Mucosa of descending colon (tissue), 3 donors: ENCODE data around the gene PLEKHG4B. TPM values are rescaled to one million over a fixed set of nuclear protein-coding genes. Genes with fewer than 3 reads are reported as not detected.

Experiments used
- ATAC-seq: fragments of 200-7000 bp; cut with Tn5 transposase; one replicate; pipeline ENCODE4 v1.9.1; 2020; ENCODE audit warnings: mild to moderate bottlenecking, moderate library complexity
- DNase-seq, 3 donors: peaks; one replicate each; pipeline ENCODE4 v3.0.0-alpha.2; 2020
- H3K36me3 ChIP-seq: fragments of 200-600 bp; one replicate; pipeline ENCODE4 v1.8.0; 2021; ENCODE audit warnings: low read depth, mild to moderate bottlenecking
- H3K4me1 ChIP-seq: fragments of 200-600 bp; one replicate; pipeline ENCODE4 v1.8.0; 2021; ENCODE audit warnings: low read depth, mild to moderate bottlenecking
- H3K4me3 ChIP-seq: fragments of 200-600 bp; one replicate; pipeline ENCODE4 v1.8.0; 2021; ENCODE audit warnings: mild to moderate bottlenecking
- H3K9me3 ChIP-seq: fragments of 200-600 bp; one replicate; pipeline ENCODE4 v1.8.0; 2021; ENCODE audit warnings: mild to moderate bottlenecking
- intact Hi-C, 2 donors: fragments of 100-400 bp; cut with DNase I in 1 of 2; cut with micrococcal nuclease in 1 of 2; formaldehyde crosslinking; loops; one replicate each; pipeline versions ENCODE4 v1.11.0 to v1.11.1; 2022; cut with DNase I, micrococcal nuclease
- total RNA-seq, 3 donors: library from RNA; stranded (reverse); fragmentation: NEBNext Ultra II Directional in 2 of 3; extraction: Animal tissue kit (Norgen Biotek cat#: 25700) in 2 of 3; gene quantifications; one replicate each; pipeline versions ENCODE4 v1.2.1 to v1.2.4, GENCODE V29; 2021 to 2023
- TF ChIP-seq, protein P1 (sequence below): fragments of 200-600 bp; IDR thresholded peaks from one replicate; pipeline ENCODE4 v1.8.0; 2022; ENCODE audit warnings: antibody characterized with exemption, mild to moderate bottlenecking
- donor health status: DM: no; HTN: no; CAD: no; lungs with moderate emphysema.
- donor health status: DM: no; HTN: no; CAD: no.
- donor health status: DM: no; HTN: yes; CAD: no.

Gene PLEKHG4B
- total RNA-seq, 3 donors from 2014 or later: 0.09 to 3.0 (median 0.36) TPM

DNA sequence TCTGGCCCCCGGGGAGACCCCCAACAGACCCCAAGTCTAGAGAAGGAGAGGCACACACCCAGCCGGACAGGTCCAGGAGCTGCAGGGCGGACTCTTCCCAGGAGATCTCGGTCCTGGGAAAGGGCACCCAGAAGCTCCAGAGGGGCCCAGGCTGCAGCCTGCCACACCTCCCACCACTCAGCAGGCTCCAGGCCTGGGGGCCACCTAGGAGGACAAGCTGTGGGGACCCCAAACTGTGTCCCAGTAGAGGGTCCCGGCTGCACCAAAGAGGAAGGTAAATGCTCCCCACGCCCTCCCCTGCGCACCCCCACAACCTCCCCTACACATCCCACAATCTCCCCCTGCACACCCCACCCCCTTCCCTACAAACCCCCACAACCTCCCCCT, 48.5 kb downstream of the PLEKHG4B start:
- H3K9me3 ChIP-seq: no peaks in the 10 kb centered on the region
- H3K4me1 ChIP-seq: no peaks in the 10 kb centered on the region
- ATAC-seq (no peak), DNase-seq (no peak)
- H3K36me3 ChIP-seq: no peaks in the 10 kb centered on the region
- TF ChIP-seq, protein P1, sequence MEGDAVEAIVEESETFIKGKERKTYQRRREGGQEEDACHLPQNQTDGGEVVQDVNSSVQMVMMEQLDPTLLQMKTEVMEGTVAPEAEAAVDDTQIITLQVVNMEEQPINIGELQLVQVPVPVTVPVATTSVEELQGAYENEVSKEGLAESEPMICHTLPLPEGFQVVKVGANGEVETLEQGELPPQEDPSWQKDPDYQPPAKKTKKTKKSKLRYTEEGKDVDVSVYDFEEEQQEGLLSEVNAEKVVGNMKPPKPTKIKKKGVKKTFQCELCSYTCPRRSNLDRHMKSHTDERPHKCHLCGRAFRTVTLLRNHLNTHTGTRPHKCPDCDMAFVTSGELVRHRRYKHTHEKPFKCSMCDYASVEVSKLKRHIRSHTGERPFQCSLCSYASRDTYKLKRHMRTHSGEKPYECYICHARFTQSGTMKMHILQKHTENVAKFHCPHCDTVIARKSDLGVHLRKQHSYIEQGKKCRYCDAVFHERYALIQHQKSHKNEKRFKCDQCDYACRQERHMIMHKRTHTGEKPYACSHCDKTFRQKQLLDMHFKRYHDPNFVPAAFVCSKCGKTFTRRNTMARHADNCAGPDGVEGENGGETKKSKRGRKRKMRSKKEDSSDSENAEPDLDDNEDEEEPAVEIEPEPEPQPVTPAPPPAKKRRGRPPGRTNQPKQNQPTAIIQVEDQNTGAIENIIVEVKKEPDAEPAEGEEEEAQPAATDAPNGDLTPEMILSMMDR: no peak
- H3K4me3 ChIP-seq: no peak overlapping the region
- intact Hi-C loops: no loop called here

DNA sequence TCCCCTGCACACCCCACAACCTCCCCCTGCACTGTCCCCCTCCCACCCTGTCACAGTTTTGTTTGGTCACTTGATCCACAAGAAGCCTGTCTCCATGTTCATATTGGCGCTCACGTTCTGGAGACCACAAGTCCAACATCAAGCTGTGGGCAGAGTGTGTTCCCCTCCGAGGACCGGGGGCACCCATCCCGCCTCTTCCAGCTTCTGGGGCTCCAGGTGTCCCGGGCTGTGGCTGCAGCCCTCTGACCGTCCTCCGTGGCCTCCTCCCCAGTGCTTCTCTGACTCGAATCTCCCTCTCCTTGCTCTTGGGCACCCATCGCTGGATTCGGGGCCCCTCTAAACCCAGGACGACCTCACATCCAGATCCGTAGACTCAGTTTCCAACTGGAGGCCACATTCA, 49.2 kb downstream of the PLEKHG4B start:
- H3K4me1 ChIP-seq: no peaks in the 10 kb centered on the region
- H3K4me3 ChIP-seq: no peak overlapping the region
- TF ChIP-seq, protein P1: no peak
- H3K36me3 ChIP-seq: no peaks in the 10 kb centered on the region
- intact Hi-C loops: no loop called here
- H3K9me3 ChIP-seq: no peaks in the 10 kb centered on the region
- no peak for ATAC-seq
- DNase-seq: no peak

DNA sequence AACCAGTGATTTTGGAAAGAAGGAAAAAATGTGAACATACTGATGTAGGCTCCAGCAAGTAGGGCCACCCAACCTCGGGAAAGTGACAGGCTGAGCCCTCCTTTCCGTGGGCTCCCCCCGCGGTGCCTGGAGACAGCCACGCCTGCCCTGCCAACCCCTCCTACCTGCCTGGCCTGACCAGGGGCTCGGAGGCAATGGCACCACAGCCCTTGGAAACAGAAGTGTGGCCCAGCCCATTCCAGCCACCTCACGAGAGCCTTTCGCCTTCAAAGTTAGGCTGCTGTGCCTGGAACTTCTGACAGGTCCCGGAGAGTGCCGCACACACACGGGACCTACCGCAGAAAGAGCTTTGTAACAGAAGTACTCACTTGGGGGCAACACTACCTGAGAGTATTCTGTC, 49.8 kb downstream of the PLEKHG4B start:
- H3K36me3 ChIP-seq: no peaks in the 10 kb centered on the region
- peaks cover under 1% of the 10 kb centered on the region for H3K9me3 ChIP-seq
- intact Hi-C loops: no loop called here
- no peak overlapping the region for H3K4me3 ChIP-seq
- DNase-seq (no peak), ATAC-seq (no peak)
- TF ChIP-seq, protein P1: no peak
- H3K4me1 ChIP-seq: no peaks in the 10 kb centered on the region

- intact Hi-C loops: no loop called here
These were observed 50.4 kb downstream of the PLEKHG4B start for GRCh38 chr5:142246-142810.

GRCh38 chr5:143041-143440, 51.1 kb downstream of the PLEKHG4B start:
- peaks cover 13% of the 10 kb centered on the region for H3K9me3 ChIP-seq
- no peak for DNase-seq
- TF ChIP-seq, protein P1: no peak
- intact Hi-C loops: no loop called here
- no peak overlapping the region for H3K4me3 ChIP-seq
- no peak for ATAC-seq
- H3K36me3 ChIP-seq: no peaks in the 10 kb centered on the region
- no peaks in the 10 kb centered on the region for H3K4me1 ChIP-seq

More at GRCh38 chr5:142246-142810, 50.4 kb downstream of the PLEKHG4B start:
- no peaks in the 10 kb centered on the region for H3K36me3 ChIP-seq
- DNase-seq: no peak
- H3K4me3 ChIP-seq: no peak overlapping the region
- H3K9me3 ChIP-seq: peaks cover 6% of the 10 kb centered on the region
- ATAC-seq: no peak
- no peaks in the 10 kb centered on the region for H3K4me1 ChIP-seq
- TF ChIP-seq, protein P1: no peak

- intact Hi-C loops: no loop called here
- Histone ChIP-seq H3K36me3 (no peaks in the 10 kb centered on the region), H3K4me3 (no peak overlapping the region), H3K9me3 (peaks cover 17% of the 10 kb centered on the region), H3K4me1 (no peaks in the 10 kb centered on the region)
- TF ChIP-seq, protein P1: no peak
- DNase-seq: no peak
- ATAC-seq: no peak
These were observed 53.0 kb downstream of the PLEKHG4B start for GRCh38 chr5:144941-145340.
